Activated CD4-positive, alpha-beta T cell treated with anti-CD3 and anti-CD28 coated beads for 48 hours (primary cell): ENCODE measurements around the gene PEAK3.

ENCODE experiments used
- DNase-seq: peaks from one replicate; pipeline ENCODE4 v3.0.0-alpha.2; 2020

PEAK3 gene

GRCh38 chr19:2235381-2236063 lies 46.5 kb downstream of the PEAK3 start:
- peak; percentile 28 for DNase-seq

- DNase-seq, result no peak
These were observed 47.0 kb downstream of the PEAK3 start for GRCh38 chr19:2234996-2235380.

GRCh38 chr19:2233601-2234280 lies 48.2 kb downstream of the PEAK3 start:
- DNase-seq, result no peak

- no peak for DNase-seq
These were observed 49.5 kb downstream of the PEAK3 start for GRCh38 chr19:2232286-2233151.

GRCh38 chr19:2231621-2232221 lies 50.3 kb downstream of the PEAK3 start:
- peak; percentile 31 for DNase-seq

- no peak for DNase-seq
These were observed 51.0 kb downstream of the PEAK3 start for GRCh38 chr19:2230807-2231533.

- DNase-seq, result no peak
These were observed 51.9 kb downstream of the PEAK3 start for GRCh38 chr19:2230033-2230531.

- DNase-seq, result no peak
These were observed 52.6 kb downstream of the PEAK3 start for GRCh38 chr19:2229103-2230032.

GRCh38 chr19:2228157-2229030 lies 53.6 kb downstream of the PEAK3 start:
- no peak for DNase-seq

- DNase-seq, result no peak
These were observed 54.4 kb downstream of the PEAK3 start for GRCh38 chr19:2227415-2228156.

GRCh38 chr19:2226840-2227360 lies 55.1 kb downstream of the PEAK3 start:
- DNase-seq, result no peak

GRCh38 chr19:2226051-2226839 lies 55.7 kb downstream of the PEAK3 start:
- DNase-seq, result no peak

- no peak for DNase-seq
These were observed 56.4 kb downstream of the PEAK3 start for GRCh38 chr19:2225415-2226050.

GRCh38 chr19:2224754-2225349 lies 57.1 kb downstream of the PEAK3 start:
- no peak for DNase-seq
